Panc1 (cell line): ENCODE results near the gene HEPACAM2. TPM values are rescaled to one million over a fixed set of nuclear protein-coding genes. Genes with fewer than 3 reads are reported as not detected.

Experiments used
- ATAC-seq: fragments of 200-7000 bp; cut with Tn5 transposase; 2 replicates; pipeline ENCODE4 v1.9.1; 2020; ENCODE audit warnings: mild to moderate bottlenecking, moderate library complexity
- BruUV-seq: library from RNA; stranded (reverse); fragments of 400-500 nt; replicated peaks from 2 replicates; lab custom pipeline; 2021; lab: Mats Ljungman, UMichigan
- CTCF ChIA-PET: fragments of 300-600 bp; sonication (Branson Sonifier 250); formaldehyde crosslinking; loops from one replicate; lab custom pipeline; 2022; ENCODE audit warnings: antibody characterized with exemption; lab: Charles Lee
- POLR2A ChIA-PET: fragments of 300-600 bp; sonication (Branson Sonifier 250); formaldehyde crosslinking; loops from one replicate; lab custom pipeline; 2022; ENCODE audit warnings: antibody characterized with exemption; lab: Charles Lee
- DNase-seq: peaks from one replicate; pipeline ENCODE4 v3.0.0-alpha.2; 2010; ENCODE audit warnings: low read depth, low spot score
- H3K27ac ChIP-seq: 2 replicates; pipeline ENCODE4 v1.5.1; 2011; ENCODE audit warnings: mild to moderate bottlenecking, low read length, inconsistent platforms
- H3K27me3 ChIP-seq: fragments of 200-500 bp; sonication (Bioruptor generic); 2 replicates; pipeline ENCODE4 v1.6.0; 2014; ENCODE audit warnings: low read length, inconsistent platforms; ENCODE audit not compliant: control insufficient read depth, insufficient read depth
- H3K36me3 ChIP-seq: fragments of 200-500 bp; sonication (Bioruptor generic); 2 replicates; pipeline ENCODE4 v1.5.1; 2014; ENCODE audit warnings: inconsistent platforms, mild to moderate bottlenecking, low read length, moderate library complexity; ENCODE audit not compliant: control insufficient read depth, insufficient read depth
- H3K4me1 ChIP-seq: 2 replicates; pipeline ENCODE4 v1.5.1; 2011; ENCODE audit warnings: inconsistent platforms, mild to moderate bottlenecking, low read length, moderate library complexity; ENCODE audit not compliant: control insufficient read depth, insufficient read depth
- H3K4me3 ChIP-seq, 2 experiments: 2 replicates each; pipeline ENCODE4 v1.5.1; 2011 to 2012; ENCODE audit warnings: low read depth in 2 of 2, low read length in 2 of 2, mild to moderate bottlenecking in 2 of 2, inconsistent platforms in 1 of 2, moderate library complexity in 1 of 2
- H3K9me3 ChIP-seq: fragments of 200-500 bp; sonication (Bioruptor generic); 2 replicates; pipeline ENCODE4 v1.5.1; 2014; ENCODE audit warnings: low read depth, mild to moderate bottlenecking, inconsistent platforms, low read length, moderate library complexity; ENCODE audit not compliant: control insufficient read depth, insufficient read depth
- POLR2AphosphoS5 ChIP-seq: IDR thresholded peaks from 2 replicates; pipeline ENCODE4 v1.6.1; 2012; ENCODE audit warnings: mild to moderate bottlenecking, low read depth, low read length, moderate library complexity
- SIN3A ChIP-seq: IDR thresholded peaks from 2 replicates; pipeline ENCODE4 v1.6.1; 2012; ENCODE audit warnings: low read depth, mild to moderate bottlenecking, low read length, moderate library complexity, borderline replicate concordance; ENCODE audit not compliant: insufficient read depth
- TCF7L2 ChIP-seq: IDR thresholded peaks from 2 replicates; pipeline ENCODE4 v1.6.1; 2011; ENCODE audit warnings: mild to moderate bottlenecking, low read depth, low read length, inconsistent platforms
- in situ Hi-C: cut with HindIII; loops from 2 replicates; pipeline ENCODE4 v1.10.0; 2016; ENCODE audit warnings: low sequenced_read_pairs, low pct_unique_long_range_greater_than_20kb
- intact Hi-C: fragments of 100-400 bp; cut with micrococcal nuclease; formaldehyde crosslinking; loops from one replicate; pipeline ENCODE4 v1.10.0; 2022; ENCODE audit not compliant: unreplicated experiment
- total RNA-seq: library from RNA; stranded (reverse); gene quantifications from one replicate; pipeline ENCODE4 v1.2.1, GENCODE V29; 2021; ENCODE audit not compliant: unreplicated experiment
- TF ChIP-seq, protein P1 (sequence below), 2 experiments: IDR thresholded peaks; 2 replicates each; pipeline ENCODE4 v1.6.1; 2011 to 2012; ENCODE audit warnings: low read depth in 2 of 2, control low read depth in 1 of 2, low read length in 1 of 2, mild to moderate bottlenecking in 1 of 2, moderate library complexity in 1 of 2; ENCODE audit not compliant: insufficient read depth in 1 of 2
- TF ChIP-seq, protein P2 (sequence below): fragments of 450-650 bp; IDR thresholded peaks from 2 replicates; pipeline ENCODE4 v1.5.1; 2017; ENCODE audit warnings: mild to moderate bottlenecking

Gene HEPACAM2
- total RNA-seq, 1 experiment from 2014 or later: not detected

DNA sequence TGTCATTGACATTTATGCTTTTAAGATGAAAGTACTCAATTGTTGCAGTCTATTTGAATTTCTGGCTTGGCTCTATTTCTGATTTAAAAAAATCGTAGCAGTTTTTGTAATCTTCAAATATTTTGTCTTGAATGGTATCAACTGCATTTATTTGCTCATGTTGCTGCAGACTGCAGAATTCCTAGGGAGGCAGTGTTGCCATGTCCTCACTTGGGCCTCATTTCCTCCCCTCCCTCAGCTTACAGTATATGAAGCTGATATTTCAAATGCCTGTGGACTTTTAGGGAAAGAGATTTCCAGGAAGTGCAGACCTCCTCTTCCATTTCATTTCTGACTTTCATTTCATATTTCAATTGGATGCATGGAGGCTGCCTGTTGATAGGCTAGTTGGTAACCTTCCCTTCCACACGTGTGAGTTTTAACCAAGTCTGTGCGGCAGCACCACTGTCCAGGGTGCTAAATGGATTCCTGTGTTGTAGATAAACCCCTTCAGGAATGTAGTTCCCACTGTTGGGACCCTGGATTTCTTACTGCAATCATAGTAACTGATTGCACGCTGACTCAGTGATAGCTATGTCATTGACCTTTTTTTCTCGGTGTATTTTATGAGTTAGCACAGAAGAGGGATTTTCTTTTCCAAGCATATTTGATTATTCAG is 23.4 kb upstream of the HEPACAM2 start:
- no peak for ATAC-seq
- in situ Hi-C loops (no loop called here), intact Hi-C loops (loop anchor here (10.0 kb wide), 3 partner anchors 125 to 835 kb away; no protein-coding TSS in a partner anchor)
- Histone ChIP-seq H3K27me3 (no peaks in the 10 kb centered on the region), H3K4me3 (no peak overlapping the region), H3K27ac (no peak overlapping the region), H3K4me1 (no peaks in the 10 kb centered on the region), H3K9me3 (no peaks in the 10 kb centered on the region), H3K36me3 (no peaks in the 10 kb centered on the region)
- BruUV-seq: no TSS peak
- ChIA-PET CTCF (no interaction called here), POLR2A (no interaction called here)
- TF ChIP-seq POLR2AphosphoS5: no peak
- TF ChIP-seq, protein P1, sequence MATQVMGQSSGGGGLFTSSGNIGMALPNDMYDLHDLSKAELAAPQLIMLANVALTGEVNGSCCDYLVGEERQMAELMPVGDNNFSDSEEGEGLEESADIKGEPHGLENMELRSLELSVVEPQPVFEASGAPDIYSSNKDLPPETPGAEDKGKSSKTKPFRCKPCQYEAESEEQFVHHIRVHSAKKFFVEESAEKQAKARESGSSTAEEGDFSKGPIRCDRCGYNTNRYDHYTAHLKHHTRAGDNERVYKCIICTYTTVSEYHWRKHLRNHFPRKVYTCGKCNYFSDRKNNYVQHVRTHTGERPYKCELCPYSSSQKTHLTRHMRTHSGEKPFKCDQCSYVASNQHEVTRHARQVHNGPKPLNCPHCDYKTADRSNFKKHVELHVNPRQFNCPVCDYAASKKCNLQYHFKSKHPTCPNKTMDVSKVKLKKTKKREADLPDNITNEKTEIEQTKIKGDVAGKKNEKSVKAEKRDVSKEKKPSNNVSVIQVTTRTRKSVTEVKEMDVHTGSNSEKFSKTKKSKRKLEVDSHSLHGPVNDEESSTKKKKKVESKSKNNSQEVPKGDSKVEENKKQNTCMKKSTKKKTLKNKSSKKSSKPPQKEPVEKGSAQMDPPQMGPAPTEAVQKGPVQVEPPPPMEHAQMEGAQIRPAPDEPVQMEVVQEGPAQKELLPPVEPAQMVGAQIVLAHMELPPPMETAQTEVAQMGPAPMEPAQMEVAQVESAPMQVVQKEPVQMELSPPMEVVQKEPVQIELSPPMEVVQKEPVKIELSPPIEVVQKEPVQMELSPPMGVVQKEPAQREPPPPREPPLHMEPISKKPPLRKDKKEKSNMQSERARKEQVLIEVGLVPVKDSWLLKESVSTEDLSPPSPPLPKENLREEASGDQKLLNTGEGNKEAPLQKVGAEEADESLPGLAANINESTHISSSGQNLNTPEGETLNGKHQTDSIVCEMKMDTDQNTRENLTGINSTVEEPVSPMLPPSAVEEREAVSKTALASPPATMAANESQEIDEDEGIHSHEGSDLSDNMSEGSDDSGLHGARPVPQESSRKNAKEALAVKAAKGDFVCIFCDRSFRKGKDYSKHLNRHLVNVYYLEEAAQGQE (IDR thresholded peaks at IDR 0.05; ENCODE audit: insufficient read depth in 1 of 2, low read depth in 2 of 2, low read length in 1 of 2): peak; percentile 62 to 66; a peak in 2 of 4 replicates
- no peak for DNase-seq

DNA sequence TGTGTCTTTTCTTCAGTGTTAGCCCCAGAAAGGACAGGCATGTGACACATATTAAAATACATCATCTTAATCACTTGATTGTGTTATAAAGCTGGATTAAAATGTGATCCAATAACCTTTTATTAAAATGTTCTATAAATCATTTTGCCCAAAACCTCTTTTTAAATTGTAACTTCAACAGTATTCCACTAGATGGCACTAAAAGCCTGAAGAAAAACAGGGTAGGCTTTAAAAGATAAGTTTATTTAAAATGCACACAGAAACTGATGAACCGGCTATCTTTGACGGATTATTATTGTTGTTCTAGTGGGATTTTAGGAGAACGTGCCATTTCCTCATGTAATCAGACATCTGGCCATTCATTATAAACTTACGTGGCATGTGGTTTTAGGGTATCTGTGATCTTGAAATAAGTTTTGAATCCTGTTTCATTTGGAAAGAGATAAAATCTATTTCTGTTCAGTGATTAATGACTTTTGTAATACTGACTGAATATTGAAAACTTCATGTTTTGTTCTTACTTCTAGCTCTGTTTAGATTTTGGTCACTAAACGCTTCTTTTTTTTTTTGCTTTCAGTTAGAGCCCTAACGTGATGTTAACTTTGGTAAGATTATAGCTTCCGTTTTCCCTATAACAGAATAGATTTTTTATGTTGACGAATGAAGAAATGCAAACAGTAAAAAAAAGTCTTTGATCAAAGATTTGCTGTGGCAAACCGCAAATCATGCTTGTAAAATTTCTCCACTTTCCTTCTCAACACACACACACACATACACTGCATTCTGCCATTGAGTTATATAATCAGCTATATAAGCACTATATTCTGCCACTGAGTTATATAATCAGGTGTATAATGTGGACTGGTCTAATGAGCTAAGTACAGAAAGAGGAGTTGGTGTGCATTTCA is 19.5 kb upstream of the HEPACAM2 start:
- H3K36me3 ChIP-seq: no peaks in the 10 kb centered on the region; the same call in 1 of the 2 replicates
- in situ Hi-C loops (no loop called here), intact Hi-C loops (loop anchor here (2.0 to 10.0 kb wide), 4 partner anchors 129 to 839 kb away; no protein-coding TSS in a partner anchor)
- no TSS peak for BruUV-seq
- ChIA-PET POLR2A (no interaction called here), CTCF (interaction anchor here (1.1 kb wide), 1 partner anchor 128 kb away, joined by 3 read pairs; no protein-coding TSS in a partner anchor)
- H3K4me3 ChIP-seq: no peak overlapping the region
- no peaks in the 10 kb centered on the region for H3K4me1 ChIP-seq
- TF ChIP-seq, protein P2, sequence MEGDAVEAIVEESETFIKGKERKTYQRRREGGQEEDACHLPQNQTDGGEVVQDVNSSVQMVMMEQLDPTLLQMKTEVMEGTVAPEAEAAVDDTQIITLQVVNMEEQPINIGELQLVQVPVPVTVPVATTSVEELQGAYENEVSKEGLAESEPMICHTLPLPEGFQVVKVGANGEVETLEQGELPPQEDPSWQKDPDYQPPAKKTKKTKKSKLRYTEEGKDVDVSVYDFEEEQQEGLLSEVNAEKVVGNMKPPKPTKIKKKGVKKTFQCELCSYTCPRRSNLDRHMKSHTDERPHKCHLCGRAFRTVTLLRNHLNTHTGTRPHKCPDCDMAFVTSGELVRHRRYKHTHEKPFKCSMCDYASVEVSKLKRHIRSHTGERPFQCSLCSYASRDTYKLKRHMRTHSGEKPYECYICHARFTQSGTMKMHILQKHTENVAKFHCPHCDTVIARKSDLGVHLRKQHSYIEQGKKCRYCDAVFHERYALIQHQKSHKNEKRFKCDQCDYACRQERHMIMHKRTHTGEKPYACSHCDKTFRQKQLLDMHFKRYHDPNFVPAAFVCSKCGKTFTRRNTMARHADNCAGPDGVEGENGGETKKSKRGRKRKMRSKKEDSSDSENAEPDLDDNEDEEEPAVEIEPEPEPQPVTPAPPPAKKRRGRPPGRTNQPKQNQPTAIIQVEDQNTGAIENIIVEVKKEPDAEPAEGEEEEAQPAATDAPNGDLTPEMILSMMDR: peak; percentile 61; the same call in 1 of the 2 replicates
- TF ChIP-seq POLR2AphosphoS5: no peak
- ATAC-seq (no peak), DNase-seq (no peak)
- no peak overlapping the region for H3K27ac ChIP-seq
- H3K27me3 ChIP-seq: no peaks in the 10 kb centered on the region
- no peaks in the 10 kb centered on the region for H3K9me3 ChIP-seq

DNA sequence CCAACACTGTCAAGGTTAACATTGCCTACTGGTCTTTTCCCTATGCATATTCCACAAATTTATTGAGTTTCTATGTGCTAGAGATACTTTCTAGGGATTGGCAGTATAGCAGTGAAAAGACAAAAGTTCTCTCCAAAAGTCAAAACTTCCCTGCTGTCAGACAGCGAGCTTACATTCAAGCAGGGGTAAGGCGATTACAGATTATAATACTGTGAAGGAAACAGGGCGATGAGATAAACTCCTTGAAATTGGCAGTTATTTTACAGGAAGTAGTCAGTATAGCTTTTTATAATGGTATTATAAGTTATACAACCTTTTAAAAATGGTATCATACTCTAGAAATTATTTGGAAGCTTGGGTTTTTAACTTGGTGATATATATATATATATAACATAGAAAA is 15.8 kb upstream of the HEPACAM2 start:
- no peak overlapping the region for H3K27ac ChIP-seq
- BruUV-seq: no TSS peak
- H3K27me3 ChIP-seq: no peaks in the 10 kb centered on the region
- no peaks in the 10 kb centered on the region for H3K9me3 ChIP-seq
- intact Hi-C loops (loop anchor here (10.0 kb wide), 3 partner anchors 133 to 843 kb away; no protein-coding TSS in a partner anchor), in situ Hi-C loops (no loop called here)
- POLR2A ChIA-PET: no interaction called here
- DNase-seq (no peak), ATAC-seq (no peak)
- no peaks in the 10 kb centered on the region for H3K4me1 ChIP-seq
- no peaks in the 10 kb centered on the region; the same call in 1 of the 2 replicates for H3K36me3 ChIP-seq
- no peak overlapping the region for H3K4me3 ChIP-seq
- CTCF ChIA-PET: no interaction called here
- no peak for TF ChIP-seq SIN3A
- TF ChIP-seq, protein P2: no peak
- TF ChIP-seq POLR2AphosphoS5: no peak
- TF ChIP-seq TCF7L2: no peak
- TF ChIP-seq, protein P1 (IDR thresholded peaks at IDR 0.05; ENCODE audit: insufficient read depth in 1 of 2, low read depth in 2 of 2, low read length in 1 of 2): no peak
